K562 (cell line): Measurements from ENCODE around the gene MXD3. TPM values are rescaled to one million over a fixed set of nuclear protein-coding genes. Genes with fewer than 3 reads are reported as not detected.

Experiments used
- ATAC-seq: fragments of 200-7000 bp; cut with Tn5 transposase; 3 replicates; pipeline ENCODE4 v1.9.1; 2020; ENCODE audit warnings: moderate library complexity
- BruUV-seq: library from RNA; stranded (reverse); fragments of 400-500 nt; replicated peaks from 2 replicates; lab custom pipeline; 2021; lab: Mats Ljungman, UMichigan
- CTCF ChIA-PET: fragments of 300-600 bp; formaldehyde crosslinking; extraction: SDS; loops from one replicate; lab custom pipeline; 2021; ENCODE audit warnings: low intra/inter-chr PET ratio; lab: Yijun Ruan, JAX
- POLR2A ChIA-PET: fragments of 300-600, 350-650 bp; sonication (Branson Sonifier 250); formaldehyde crosslinking; extraction: SDS; loops from one replicate; lab custom pipeline; 2021; ENCODE audit warnings: antibody characterized with exemption, inconsistent platforms; lab: Yijun Ruan, JAX
- DNase-seq, 4 experiments: peaks; one replicate each; pipeline versions ENCODE4 v3.0.0 to v3.0.0-alpha.2; 2011 to 2018; ENCODE audit warnings: low spot score in 3 of 4, mixed read lengths in 3 of 4; ENCODE audit errors: extremely low read depth in 1 of 4
- FAIRE-seq: peaks from 2 replicates; lab custom pipeline; 2011; peaks lifted over from hg19 to GRCh38; lab: Jason Lieb, UNC
- H2AFZ ChIP-seq: 2 replicates; pipeline ENCODE4 v1.6.0; 2011; ENCODE audit warnings: low read depth, low read length, control low read depth, inconsistent platforms
- H3K27ac ChIP-seq: fragments of 200-600 bp; 3 replicates; pipeline ENCODE4 v1.8.0; 2011; ENCODE audit warnings: low read depth, mild to moderate bottlenecking, control low read depth, inconsistent platforms, low read length, moderate library complexity, mixed read lengths; ENCODE audit errors: extremely low read depth
- H3K27me3 ChIP-seq, 2 experiments: fragments of 300-600 bp in 1 of 2; 2 replicates in 1 of 2; 3 replicates in 1 of 2; pipeline versions ENCODE4 v1.6.0 to v1.8.0; 2011; ENCODE audit warnings: inconsistent platforms in 2 of 2, low read length in 2 of 2, mild to moderate bottlenecking in 1 of 2, mixed read lengths in 1 of 2, moderate library complexity in 1 of 2; ENCODE audit not compliant: control insufficient read depth in 2 of 2, insufficient read depth in 2 of 2
- H3K36me3 ChIP-seq: fragments of 300-600 bp; 3 replicates; pipeline ENCODE4 v1.8.0; 2011; ENCODE audit warnings: mild to moderate bottlenecking, low read length, inconsistent platforms; ENCODE audit not compliant: control insufficient read depth, insufficient read depth
- H3K4me1 ChIP-seq, 2 experiments: fragments of 200-600 bp in 1 of 2; replicated peaks in 1 of 2; 2 replicates in 1 of 2; 3 replicates in 1 of 2; pipeline versions ENCODE4 v1.5.1 to v1.8.0; 2011; ENCODE audit warnings: inconsistent platforms in 2 of 2, low read length in 2 of 2, mild to moderate bottlenecking in 1 of 2, mixed read lengths in 1 of 2, moderate library complexity in 1 of 2; ENCODE audit not compliant: control insufficient read depth in 2 of 2, insufficient read depth in 2 of 2
- H3K4me2 ChIP-seq: 2 replicates; pipeline ENCODE4 v1.6.1; 2011; ENCODE audit warnings: low read length, control low read depth, inconsistent platforms, mixed read lengths; ENCODE audit not compliant: insufficient read depth
- H3K4me3 ChIP-seq: fragments of 200-600 bp; sonication (generic), shearing (Covaris generic); 2 replicates; pipeline ENCODE4 v1.5.1; 2016; ENCODE audit warnings: control low read depth, inconsistent platforms
- H3K79me2 ChIP-seq: fragments of 200-600 bp; 3 replicates; pipeline ENCODE4 v1.8.0; 2011; ENCODE audit warnings: low read length, inconsistent platforms; ENCODE audit not compliant: control insufficient read depth, insufficient read depth
- H3K9ac ChIP-seq, 2 experiments: 2 replicates each; pipeline versions ENCODE4 v1.6.0 to v1.6.1; 2011; ENCODE audit warnings: low read depth in 2 of 2, low read length in 2 of 2, control low read depth in 1 of 2, inconsistent platforms in 1 of 2, mild to moderate bottlenecking in 1 of 2, mixed read lengths in 1 of 2; ENCODE audit not compliant: insufficient read depth in 1 of 2
- H3K9me1 ChIP-seq: one replicate; pipeline ENCODE4 v1.6.0; 2011; ENCODE audit warnings: inconsistent platforms, mild to moderate bottlenecking, low read length, moderate library complexity; ENCODE audit not compliant: control insufficient read depth, insufficient read depth
- H3K9me3 ChIP-seq: replicated peaks from 2 replicates; pipeline ENCODE4 v1.5.1; 2011; ENCODE audit warnings: low read depth, low read length, inconsistent platforms; ENCODE audit not compliant: control insufficient read depth, insufficient read depth
- H4K20me1 ChIP-seq: replicated peaks from 2 replicates; pipeline ENCODE4 v1.6.1; 2011; ENCODE audit warnings: low read length, inconsistent platforms, mixed read lengths; ENCODE audit not compliant: control insufficient read depth, insufficient read depth
- BCOR ChIP-seq: fragments of 450-650 bp; IDR thresholded peaks from 2 replicates; pipeline ENCODE4 v1.6.1; 2016
- CHD2 ChIP-seq: IDR thresholded peaks from 2 replicates; pipeline ENCODE4 v1.6.1; 2011; ENCODE audit warnings: low read depth, low read length
- CHD4 ChIP-seq: fragments of 200-600 bp; sonication (generic); IDR thresholded peaks from 3 replicates; pipeline ENCODE4 v1.6.1; 2012; ENCODE audit warnings: low read depth, mild to moderate bottlenecking, mixed read lengths, low read length, inconsistent platforms; ENCODE audit not compliant: insufficient read depth, insufficient replicate concordance, poor library complexity, severe bottlenecking
- CREB1 ChIP-seq, 2 experiments: sonication (generic) in 1 of 2; formaldehyde crosslinking in 1 of 2; IDR thresholded peaks; 2 replicates each; pipeline versions ENCODE4 v1.6.1 to v1.8.0; 2012 to 2022; ENCODE audit warnings: inconsistent platforms in 1 of 2, mild to moderate bottlenecking in 1 of 2, missing genetic modification reagents in 1 of 2, moderate library complexity in 1 of 2
- HDAC3 ChIP-seq: fragments of 450-650 bp; IDR thresholded peaks from 2 replicates; pipeline ENCODE4 v1.6.1; 2018; ENCODE audit warnings: borderline replicate concordance, mild to moderate bottlenecking, moderate library complexity; ENCODE audit not compliant: partially characterized antibody
- HNRNPH1 ChIP-seq: fragments of 200-400 bp; formaldehyde crosslinking; optimal IDR thresholded peaks from 2 replicates; pipeline ENCODE3; 2017; ENCODE audit warnings: low read depth, mild to moderate bottlenecking, low read length, moderate library complexity
- IFI16 ChIP-seq: fragments of 250-450 bp; sonication (Bioruptor Pico); IDR thresholded peaks from 2 replicates; pipeline ENCODE4 v2.1.2; 2022; ENCODE audit warnings: mild to moderate bottlenecking, inconsistent platforms
- MXD1 ChIP-seq: fragments of 250-450 bp; sonication (Bioruptor Pico); IDR thresholded peaks from 2 replicates; pipeline ENCODE4 v1.8.0; 2021; ENCODE audit warnings: borderline replicate concordance, mild to moderate bottlenecking, moderate library complexity; ENCODE audit not compliant: poor library complexity, severe bottlenecking
- MYNN ChIP-seq, 2 experiments: sonication (generic); formaldehyde crosslinking in 1 of 2; IDR thresholded peaks; 2 replicates each; pipeline versions ENCODE4 v1.5.0 to v1.6.1; 2016 to 2020; ENCODE audit warnings: antibody characterized with exemption in 1 of 2, missing genetic modification reagents in 1 of 2
- NFIC ChIP-seq: fragments of 450-650 bp; IDR thresholded peaks from 2 replicates; pipeline ENCODE4 v1.6.1; 2017; ENCODE audit warnings: mild to moderate bottlenecking, inconsistent platforms
- RBM25 ChIP-seq: fragments of 200-400 bp; formaldehyde crosslinking; IDR thresholded peaks from 2 replicates; pipeline ENCODE4 v1.6.1; 2018; ENCODE audit warnings: low read length, low read depth, moderate library complexity; ENCODE audit not compliant: severe bottlenecking
- SMARCA5 ChIP-seq: fragments of 450-650 bp; IDR thresholded peaks from 2 replicates; pipeline ENCODE4 v1.6.1; 2016
- TAF9B ChIP-seq: fragments of 450-650 bp; IDR thresholded peaks from 2 replicates; pipeline ENCODE4 v1.6.1; 2018; ENCODE audit warnings: mild to moderate bottlenecking; ENCODE audit not compliant: partially characterized antibody
- ZBED1 ChIP-seq: IDR thresholded peaks from 2 replicates; pipeline ENCODE4 v1.6.1; 2014
- ZNF12 ChIP-seq: sonication (generic); formaldehyde crosslinking; IDR thresholded peaks from 2 replicates; pipeline ENCODE4 v1.4.0; 2020; ENCODE audit warnings: mild to moderate bottlenecking, missing genetic modification reagents
- ZNF282 ChIP-seq: sonication (generic); formaldehyde crosslinking; IDR thresholded peaks from 2 replicates; pipeline ENCODE4 v1.8.1; 2023; ENCODE audit warnings: missing genetic modification reagents
- ZNF408 ChIP-seq: fragments of 250-450 bp; sonication (Bioruptor Pico); IDR thresholded peaks from 2 replicates; pipeline ENCODE4 v1.4.0; 2020; ENCODE audit warnings: low read depth, mild to moderate bottlenecking, moderate library complexity
- ZNF551 ChIP-seq: fragments of 250-450 bp; sonication (Bioruptor Pico); IDR thresholded peaks from 2 replicates; pipeline ENCODE4 v1.5.0; 2021; ENCODE audit warnings: mild to moderate bottlenecking, moderate library complexity
- WGBS: fragments of 100-300 bp; shearing (Covaris generic); methylation state at CpG from one replicate; pipeline ENCODE4 v1.1.6; 2016; ENCODE audit warnings: low coverage, mixed read lengths; ENCODE audit not compliant: insufficient coverage; ENCODE audit errors: missing lambda C conversion rate; 5-methylcytosine and 5-hydroxymethylcytosine counted together
- in situ Hi-C: fragments of 300-500 bp; cut with MboI; formaldehyde crosslinking; loops from 4 replicates; pipeline ENCODE4 v1.15.0; 2018; ENCODE audit warnings: inconsistent platforms, mixed read lengths
- intact Hi-C: fragments of 100-400 bp; cut with micrococcal nuclease; formaldehyde crosslinking; loops from 2 replicates; pipeline ENCODE4 v1.14.2; 2022
- polyA plus RNA-seq, 8 experiments: library from polyadenylated mRNA; depleted of rRNA in 4 of 8; stranded (reverse) in 5 of 8; unstranded in 3 of 8; fragments of >200 nt; fragmentation: Nextera tagmentation in 2 of 8; fragmentation: Illumina TruSeq in 1 of 8; extraction: Ambion mirVana in 2 of 8; extraction: Trizol in 1 of 8; gene quantifications; 2 replicates each; pipeline versions ENCODE4 v1.2.1 to v1.2.3, GENCODE V29; 2011 to 2014; ENCODE audit warnings: inconsistent platforms in 1 of 8, missing spikeins in 1 of 8
- total RNA-seq, 7 experiments: library from RNA; depleted of rRNA in 6 of 7; stranded (reverse); fragments of >200 nt in 6 of 7; fragmentation: Illumina TruSeq in 2 of 7; extraction: Trizol in 2 of 7; gene quantifications; 2 replicates each; pipeline versions ENCODE4 v1.2.1 to v1.2.3, GENCODE V29; 2011 to 2021; ENCODE audit warnings: low replicate concordance in 1 of 7
- TF ChIP-seq, protein P1 (sequence below), 2 experiments: fragments of 250-450 bp in 1 of 2; fragments of 450-650 bp in 1 of 2; sonication (Bioruptor Pico) in 1 of 2; IDR thresholded peaks; 2 replicates each; pipeline versions ENCODE4 v1.6.1 to v1.8.0; 2016 to 2021; ENCODE audit warnings: mild to moderate bottlenecking in 2 of 2, moderate library complexity in 2 of 2, missing compliant biosample characterization in 1 of 2, missing genetic modification characterization in 1 of 2

MXD3 gene
- total and polyA plus RNA-seq, 9 of the 15 experiments (the other 6 are each of a cell fraction or from before 2014, with no cell fraction given) = 0.28 to 24.8 (median 4.5) TPM

- Histone ChIP-seq H3K4me1 (peaks cover 4 to 32% of the 10 kb centered on the region in 2 experiments; a peak in 4 of 5 replicates), H3K9ac (no peak overlapping the region)
- no TSS peak for BruUV-seq
Observed at GRCh38 chr5:177355162-177355867, 43.6 kb upstream of the MXD3 start.

GRCh38 chr5:177354711-177355110, 43.0 kb upstream of the MXD3 start:
- peaks cover 18% of the 10 kb centered on the region for H3K79me2 ChIP-seq
- 0 out of 2 replicates have a peak, but pooled peaks cover 3% of the 10 kb centered on the region for H3K9me3 ChIP-seq
- no peaks in the 10 kb centered on the region for H4K20me1 ChIP-seq
- no peaks in the 10 kb centered on the region for H3K27me3 ChIP-seq
- intact Hi-C loops = no loop called here
- ChIA-PET CTCF (no interaction called here), POLR2A (no interaction called here)
- TF ChIP-seq HNRNPH1 = no peak
- TF ChIP-seq CHD2 = no peak
- no peak for TF ChIP-seq ZNF408 (CRISPR knock-in tag)
- TF ChIP-seq TAF9B = no peak
- TF ChIP-seq, protein P1, sequence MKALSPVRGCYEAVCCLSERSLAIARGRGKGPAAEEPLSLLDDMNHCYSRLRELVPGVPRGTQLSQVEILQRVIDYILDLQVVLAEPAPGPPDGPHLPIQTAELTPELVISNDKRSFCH (CRISPR knock-in tag; IDR thresholded peaks at IDR 0.05) = no peak
- TF ChIP-seq, protein P1 (tag; IDR thresholded peaks at IDR 0.05) = no peak
- TF ChIP-seq ZBED1 = no peak
- no peak for TF ChIP-seq MYNN (IDR thresholded peaks at IDR 0.05)
- TF ChIP-seq MYNN (CRISPR knock-in tag; IDR thresholded peaks at IDR 0.05) = no peak
- no peak for TF ChIP-seq MXD1 (CRISPR knock-in tag)
- no peak for TF ChIP-seq ZNF551
- H3K9me1 ChIP-seq = no peaks in the 10 kb centered on the region
- H3K9ac ChIP-seq = no peak overlapping the region
- H3K27ac ChIP-seq = no peak overlapping the region
- WGBS = 50% methylated on average over 2 of the region's 3 CpGs
- H3K36me3 ChIP-seq = peaks cover 7% of the 10 kb centered on the region; the same call in 1 of the 3 replicates
- no peak for DNase-seq
- no peak overlapping the region for H3K4me2 ChIP-seq
- H3K4me3 ChIP-seq = no peak overlapping the region
- no TSS peak for BruUV-seq
- ATAC-seq = no peak
- FAIRE-seq = no peak
- in situ Hi-C loops = no loop called here
- H2AFZ ChIP-seq = no peak overlapping the region
- peaks cover 10 to 37% of the 10 kb centered on the region in 2 experiments; a peak in 4 of 5 replicates for H3K4me1 ChIP-seq

More at GRCh38 chr5:177355162-177355867, 43.6 kb upstream of the MXD3 start:
- no peak overlapping the region for H3K4me3 ChIP-seq
- ATAC-seq = no peak
- H3K27me3 ChIP-seq = no peaks in the 10 kb centered on the region
- POLR2A ChIA-PET = interaction anchor here (0.6 to 0.8 kb wide), 2 partner anchors 16 to 120 kb away, joined by 3 read pairs; no protein-coding TSS in a partner anchor
- intact Hi-C loops = no loop called here
- H3K4me2 ChIP-seq = no peak overlapping the region
- H2AFZ ChIP-seq = peak overlapping the region; percentile 46
- 50% methylated on average over 1 of the region's 1 CpG for WGBS
- TF ChIP-seq SMARCA5 = peak; percentile 54; the same call in 1 of the 2 replicates
- no peak for TF ChIP-seq HDAC3
- peak; percentile 67 for TF ChIP-seq NFIC
- TF ChIP-seq RBM25 = peak; percentile 80
- no peak for TF ChIP-seq ZNF282 (CRISPR knock-in tag)
- peak; percentile 100 for TF ChIP-seq ZNF12 (CRISPR knock-in tag)
- peak; percentile 24 for TF ChIP-seq CHD4
- no peak for TF ChIP-seq IFI16 (CRISPR knock-in tag)
- TF ChIP-seq CREB1 (IDR thresholded peaks at IDR 0.05) = no peak
- no peak for TF ChIP-seq CREB1 (CRISPR knock-in tag; IDR thresholded peaks at IDR 0.05)
- TF ChIP-seq BCOR = peak; percentile 76; the same call in 1 of the 2 replicates
- TF ChIP-seq, all 486 proteins: peak for 6
- CTCF ChIA-PET = no interaction called here
- Histone ChIP-seq H4K20me1 (no peaks in the 10 kb centered on the region), H3K79me2 (peaks cover 12% of the 10 kb centered on the region), H3K27ac (no peak overlapping the region), H3K36me3 (peaks cover 1% of the 10 kb centered on the region; the same call in 1 of the 3 replicates), H3K9me1 (no peaks in the 10 kb centered on the region), H3K9me3 (0 out of 2 replicates have a peak, but pooled peaks cover 3% of the 10 kb centered on the region)
- no peak for DNase-seq
- in situ Hi-C loops = no loop called here
- FAIRE-seq = no peak
